DND-41 (cell line): Measurements from ENCODE around the gene FAR2.

Source experiments
- EZH2 ChIP-seq: IDR thresholded peaks from 3 replicates; pipeline ENCODE4 v1.6.1; 2012; ENCODE audit warnings: borderline replicate concordance, low read depth, mild to moderate bottlenecking, moderate library complexity, low read length, inconsistent platforms; ENCODE audit not compliant: severe bottlenecking
- TF ChIP-seq, protein P1 (sequence below): IDR thresholded peaks from 2 replicates; pipeline ENCODE4 v1.5.1; 2012; ENCODE audit warnings: borderline replicate concordance, low read length, moderate library complexity, mild to moderate bottlenecking; ENCODE audit not compliant: poor library complexity, severe bottlenecking; ENCODE audit errors: extremely low read depth

DNA sequence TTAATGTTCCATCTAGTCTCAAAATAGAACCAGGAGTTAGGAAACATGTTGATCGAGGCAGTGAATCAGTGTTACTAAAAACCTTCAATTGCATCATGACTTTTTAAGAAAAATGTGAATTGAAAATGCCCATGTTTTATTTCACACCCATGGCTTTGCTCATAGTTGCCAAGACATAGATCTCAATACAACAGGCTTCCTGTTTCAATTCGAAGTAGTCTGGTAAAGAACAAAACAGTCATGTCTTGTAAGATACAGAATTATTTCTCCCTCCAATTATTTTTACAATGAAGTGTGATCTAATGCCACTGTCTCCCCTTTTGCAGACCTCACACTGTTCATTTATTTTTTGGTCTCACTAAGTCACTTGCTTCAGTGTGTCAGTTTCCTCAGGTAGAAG is 44.6 kb upstream of the FAR2 start:
- TF ChIP-seq, protein P1, sequence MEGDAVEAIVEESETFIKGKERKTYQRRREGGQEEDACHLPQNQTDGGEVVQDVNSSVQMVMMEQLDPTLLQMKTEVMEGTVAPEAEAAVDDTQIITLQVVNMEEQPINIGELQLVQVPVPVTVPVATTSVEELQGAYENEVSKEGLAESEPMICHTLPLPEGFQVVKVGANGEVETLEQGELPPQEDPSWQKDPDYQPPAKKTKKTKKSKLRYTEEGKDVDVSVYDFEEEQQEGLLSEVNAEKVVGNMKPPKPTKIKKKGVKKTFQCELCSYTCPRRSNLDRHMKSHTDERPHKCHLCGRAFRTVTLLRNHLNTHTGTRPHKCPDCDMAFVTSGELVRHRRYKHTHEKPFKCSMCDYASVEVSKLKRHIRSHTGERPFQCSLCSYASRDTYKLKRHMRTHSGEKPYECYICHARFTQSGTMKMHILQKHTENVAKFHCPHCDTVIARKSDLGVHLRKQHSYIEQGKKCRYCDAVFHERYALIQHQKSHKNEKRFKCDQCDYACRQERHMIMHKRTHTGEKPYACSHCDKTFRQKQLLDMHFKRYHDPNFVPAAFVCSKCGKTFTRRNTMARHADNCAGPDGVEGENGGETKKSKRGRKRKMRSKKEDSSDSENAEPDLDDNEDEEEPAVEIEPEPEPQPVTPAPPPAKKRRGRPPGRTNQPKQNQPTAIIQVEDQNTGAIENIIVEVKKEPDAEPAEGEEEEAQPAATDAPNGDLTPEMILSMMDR, result no peak
- no peak for TF ChIP-seq EZH2
